ENCODE results near the gene DHX8. TPM values are rescaled to one million over a fixed set of nuclear protein-coding genes. Genes with fewer than 3 reads are reported as not detected.

DHX8 gene
- polyA plus RNA-seq, 1 donor (not counting 4 experiments of a cell fraction or from before 2014, with no cell fraction given) = 30.1 TPM

- no peak overlapping the region for H3K4me3 ChIP-seq (ENCODE audit: control insufficient read depth in 2 of 3, extremely low read depth in 1 of 3, insufficient read depth in 2 of 3, low read depth in 1 of 3, low read length in 3 of 3)
- peaks cover 9% of the 10 kb centered on the region for H3K79me2 ChIP-seq (ENCODE audit: control insufficient read depth, insufficient read depth, low read length)
- H3K27ac ChIP-seq (ENCODE audit: control insufficient read depth, insufficient read depth, low read length) = no peak overlapping the region
- peaks cover 26% of the 10 kb centered on the region for H3K4me1 ChIP-seq (ENCODE audit: control insufficient read depth, extremely low read depth, insufficient read depth, low read length)
- no peak overlapping the region for H2AFZ ChIP-seq (ENCODE audit: control insufficient read depth, low read length)
- H3K36me3 ChIP-seq (ENCODE audit: control insufficient read depth in 2 of 2, extremely low read depth in 1 of 2, insufficient read depth in 2 of 2, low read length in 2 of 2) = peaks cover 5 to 19% of the 10 kb centered on the region in 2 experiments
- H3K27me3 ChIP-seq (ENCODE audit: control insufficient read depth, extremely low read depth, insufficient read depth, low read length) = no peaks in the 10 kb centered on the region
- H3K9ac ChIP-seq (ENCODE audit: control insufficient read depth, extremely low read depth, insufficient read depth, low read length) = no peak overlapping the region
- no peaks in the 10 kb centered on the region for H3K9me3 ChIP-seq (ENCODE audit: control insufficient read depth, low read depth, low read length)
- dilution Hi-C loops (cut with MboI; ENCODE audit: extremely low pct_ligation_motif_present, low sequenced_read_pairs) = no loop called here
- DNase-seq (ENCODE audit: low read depth, low spot score) = no peak
- FAIRE-seq = no peak
- no peak for TF ChIP-seq CTCF (optimal IDR thresholded peaks at IDR 0.05 in 1 of 3, IDR thresholded peaks at IDR 0.05 in 1 of 3, conservative IDR thresholded peaks at IDR 0.05 in 1 of 3; ENCODE audit: extremely low read depth in 1 of 3, insufficient read depth in 2 of 3, low read length in 3 of 3)
- no peak for TF ChIP-seq EZH2 (IDR thresholded peaks at IDR 0.05; ENCODE audit: low read length)
- H3K4me2 ChIP-seq (ENCODE audit: control insufficient read depth, extremely low read depth, insufficient read depth, low read depth, low read length) = no peak overlapping the region
- no peaks in the 10 kb centered on the region for H4K20me1 ChIP-seq (ENCODE audit: control insufficient read depth, extremely low read depth, insufficient read depth, low read length)
- no peaks in the 10 kb centered on the region for H3K9me1 ChIP-seq (ENCODE audit: control insufficient read depth, extremely low read depth, insufficient read depth, low read length)
Observed at GRCh38 chr17:43534909-43535308, 51.1 kb downstream of the DHX8 start.

- dilution Hi-C loops (cut with MboI; ENCODE audit: extremely low pct_ligation_motif_present, low sequenced_read_pairs) = no loop called here
- H3K9ac ChIP-seq (ENCODE audit: control insufficient read depth, extremely low read depth, insufficient read depth, low read length) = peak overlapping the region; percentile 31
- no peak for TF ChIP-seq EZH2 (IDR thresholded peaks at IDR 0.05; ENCODE audit: low read length)
- no peaks in the 10 kb centered on the region for H4K20me1 ChIP-seq (ENCODE audit: control insufficient read depth, extremely low read depth, insufficient read depth, low read length)
- peaks cover 5 to 11% of the 10 kb centered on the region in 2 experiments for H3K36me3 ChIP-seq (ENCODE audit: control insufficient read depth in 2 of 2, extremely low read depth in 1 of 2, insufficient read depth in 2 of 2, low read length in 2 of 2)
- FAIRE-seq = peak; percentile 89
- H3K27ac ChIP-seq (ENCODE audit: control insufficient read depth, insufficient read depth, low read length) = peak overlapping the region; percentile 47
- no peaks in the 10 kb centered on the region for H3K27me3 ChIP-seq (ENCODE audit: control insufficient read depth, extremely low read depth, insufficient read depth, low read length)
- H3K9me1 ChIP-seq (ENCODE audit: control insufficient read depth, extremely low read depth, insufficient read depth, low read length) = no peaks in the 10 kb centered on the region
- H3K79me2 ChIP-seq (ENCODE audit: control insufficient read depth, insufficient read depth, low read length) = peaks cover 20% of the 10 kb centered on the region
- peak overlapping the region; percentile 10 for H3K4me2 ChIP-seq (ENCODE audit: control insufficient read depth, extremely low read depth, insufficient read depth, low read depth, low read length)
- H3K4me3 ChIP-seq (ENCODE audit: control insufficient read depth in 2 of 3, extremely low read depth in 1 of 3, insufficient read depth in 2 of 3, low read depth in 1 of 3, low read length in 3 of 3) = no peak overlapping the region
- DNase-seq (ENCODE audit: low read depth, low spot score) = no peak
- H3K4me1 ChIP-seq (ENCODE audit: control insufficient read depth, extremely low read depth, insufficient read depth, low read length) = peaks cover 27% of the 10 kb centered on the region
- no peak overlapping the region for H2AFZ ChIP-seq (ENCODE audit: control insufficient read depth, low read length)
- H3K9me3 ChIP-seq (ENCODE audit: control insufficient read depth, low read depth, low read length) = no peaks in the 10 kb centered on the region
Observed at GRCh38 chr17:43536236-43536992, 52.6 kb downstream of the DHX8 start.
